Suprapubic skin (tissue), 4 donors: ENCODE results near the gene MAP2. TPM values are rescaled to one million over a fixed set of nuclear protein-coding genes. Genes with fewer than 3 reads are reported as not detected.

Experiments used
- DNase-seq, 2 donors: peaks; one replicate each; pipeline ENCODE4 v3.0.0-alpha.2; 2019; ENCODE audit warnings: low spot score in 2 of 2
- H3K27ac ChIP-seq: fragments of 200-600 bp; sonication (generic); one replicate; pipeline ENCODE4 v1.5.1; 2019
- H3K27me3 ChIP-seq: fragments of 200-600 bp; sonication (generic); one replicate; pipeline ENCODE4 v1.5.1; 2019
- H3K36me3 ChIP-seq: fragments of 200-600 bp; sonication (generic); one replicate; pipeline ENCODE4 v1.5.1; 2019
- H3K4me1 ChIP-seq: fragments of 200-600 bp; sonication (generic); one replicate; pipeline ENCODE4 v1.5.1; 2019
- H3K4me3 ChIP-seq: fragments of 200-600 bp; sonication (generic); one replicate; pipeline ENCODE4 v1.5.1; 2019; ENCODE audit warnings: mild to moderate bottlenecking
- H3K9me3 ChIP-seq: fragments of 200-600 bp; sonication (generic); one replicate; pipeline ENCODE4 v1.5.1; 2019
- CTCF ChIP-seq, 2 donors: fragments of 200-600 bp in 1 of 2; fragments of 450-650 bp in 1 of 2; sonication (generic) in 1 of 2; IDR thresholded peaks; one replicate each; pipeline ENCODE4 v1.5.1; 2016 to 2019; ENCODE audit warnings: antibody characterized with exemption in 2 of 2, mild to moderate bottlenecking in 1 of 2, moderate library complexity in 1 of 2
- EP300 ChIP-seq: sonication (generic); formaldehyde crosslinking; IDR thresholded peaks from one replicate; pipeline ENCODE4 v1.6.1; 2017; ENCODE audit warnings: antibody characterized with exemption
- POLR2A ChIP-seq, 2 donors: fragments of 450-650 bp; IDR thresholded peaks; one replicate each; pipeline ENCODE4 v1.6.1; 2017; ENCODE audit warnings: antibody characterized with exemption in 2 of 2, mild to moderate bottlenecking in 2 of 2, moderate library complexity in 2 of 2
- POLR2AphosphoS5 ChIP-seq, 3 donors: sonication (generic); formaldehyde crosslinking; IDR thresholded peaks; one replicate each; pipeline ENCODE4 v1.6.1; 2017; ENCODE audit warnings: antibody characterized with exemption in 3 of 3
- WGBS: methylation state at CpG from one replicate; pipeline ENCODE4 v1.1.5; 2018; 5-methylcytosine and 5-hydroxymethylcytosine counted together
- total RNA-seq, 4 donors: library from RNA; depleted of rRNA; stranded (reverse); fragments of >200 nt; gene quantifications; one replicate each; pipeline ENCODE4 v1.1.0, GENCODE V29; 2016

The MAP2 gene
- total RNA-seq, 4 donors from 2014 or later, result 42.0 to 54.5 (median 47.1) TPM

GRCh38 chr2:209425471-209426071, 1.7 kb downstream of the MAP2 start:
- no peak for DNase-seq
- Histone ChIP-seq H3K36me3 (no peaks in the 10 kb centered on the region), H3K27ac (no peak overlapping the region), H3K4me1 (peaks cover 28% of the 10 kb centered on the region), H3K9me3 (no peaks in the 10 kb centered on the region), H3K4me3 (peak overlapping the region; percentile 73), H3K27me3 (no peaks in the 10 kb centered on the region)
- TF ChIP-seq POLR2A (IDR thresholded peaks at IDR 0.05) (no peak), CTCF (IDR thresholded peaks at IDR 0.05) (peak; percentile 23 to 34)
- 40% methylated on average over 2 of the region's 2 CpGs for WGBS

DNA sequence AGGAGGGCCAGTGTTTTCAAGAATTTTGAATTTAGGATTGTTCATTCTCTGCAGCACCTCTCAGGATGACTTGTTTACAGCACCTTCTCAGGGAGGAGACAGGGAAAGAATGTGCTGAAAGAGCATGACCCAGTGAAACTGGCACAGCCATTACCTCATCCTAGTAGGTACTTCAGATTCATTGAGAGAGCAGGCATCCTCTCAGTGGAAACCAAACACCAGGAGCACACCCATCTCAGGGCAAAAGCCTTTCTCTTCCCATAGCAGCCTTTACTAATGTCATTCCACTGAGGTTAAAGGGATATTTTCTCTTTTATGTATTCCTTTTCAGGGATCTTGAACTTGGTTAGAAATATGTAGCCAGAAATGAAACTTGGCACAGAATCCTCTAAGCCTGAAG, 2.6 kb downstream of the MAP2 start:
- TF ChIP-seq CTCF (IDR thresholded peaks at IDR 0.05), result no peak
- TF ChIP-seq EP300, result no peak
- no peak for TF ChIP-seq POLR2AphosphoS5 (IDR thresholded peaks at IDR 0.05)
- no peak for TF ChIP-seq POLR2A (IDR thresholded peaks at IDR 0.05)
- H3K36me3 ChIP-seq, result no peaks in the 10 kb centered on the region
- H3K9me3 ChIP-seq, result no peaks in the 10 kb centered on the region
- H3K27ac ChIP-seq, result no peak overlapping the region
- DNase-seq, result no peak
- no peaks in the 10 kb centered on the region for H3K27me3 ChIP-seq
- H3K4me1 ChIP-seq, result peaks cover 28% of the 10 kb centered on the region
- H3K4me3 ChIP-seq, result no peak overlapping the region

- H3K4me1 ChIP-seq, result peaks cover 9% of the 10 kb centered on the region
- H3K27me3 ChIP-seq, result no peaks in the 10 kb centered on the region
- no peak overlapping the region for H3K4me3 ChIP-seq
- TF ChIP-seq CTCF (IDR thresholded peaks at IDR 0.05) (no peak), POLR2AphosphoS5 (IDR thresholded peaks at IDR 0.05) (no peak), EP300 (no peak), POLR2A (IDR thresholded peaks at IDR 0.05) (no peak)
- H3K36me3 ChIP-seq, result no peaks in the 10 kb centered on the region
- H3K27ac ChIP-seq, result no peak overlapping the region
- WGBS, result 37% methylated on average over 3 of the region's 3 CpGs
- no peak for DNase-seq
- no peaks in the 10 kb centered on the region for H3K9me3 ChIP-seq
Measured at GRCh38 chr2:209431701-209432100, 7.9 kb downstream of the MAP2 start.

- no peaks in the 10 kb centered on the region for H3K27me3 ChIP-seq
- 41% methylated on average over 3 of the region's 3 CpGs for WGBS
- no peak overlapping the region for H3K4me3 ChIP-seq
- peaks cover 32% of the 10 kb centered on the region for H3K4me1 ChIP-seq
- TF ChIP-seq CTCF (IDR thresholded peaks at IDR 0.05) (no peak), POLR2AphosphoS5 (IDR thresholded peaks at IDR 0.05) (no peak), POLR2A (IDR thresholded peaks at IDR 0.05) (no peak), EP300 (no peak)
- H3K36me3 ChIP-seq, result no peaks in the 10 kb centered on the region
- H3K9me3 ChIP-seq, result no peaks in the 10 kb centered on the region
- DNase-seq, result no peak
- H3K27ac ChIP-seq, result no peak overlapping the region
Measured at GRCh38 chr2:209441541-209441940, 17.7 kb downstream of the MAP2 start.

- H3K36me3 ChIP-seq, result no peaks in the 10 kb centered on the region
- H3K4me1 ChIP-seq, result peaks cover 32% of the 10 kb centered on the region
- 53% methylated on average over 1 of the region's 1 CpG for whole genome bisulfite sequencing
- H3K27me3 ChIP-seq, result no peaks in the 10 kb centered on the region
- no peak overlapping the region for H3K4me3 ChIP-seq
- H3K9me3 ChIP-seq, result no peaks in the 10 kb centered on the region
- no peak overlapping the region for H3K27ac ChIP-seq
- TF ChIP-seq POLR2A (IDR thresholded peaks at IDR 0.05) (no peak), CTCF (IDR thresholded peaks at IDR 0.05) (no peak), POLR2AphosphoS5 (IDR thresholded peaks at IDR 0.05) (no peak), EP300 (no peak)
- DNase-seq, result no peak
Measured at GRCh38 chr2:209442939-209443338, 19.1 kb downstream of the MAP2 start.
